Liver (tissue), 9 donors: ENCODE results near the gene SERBP1. TPM values are rescaled to one million over a fixed set of nuclear protein-coding genes. Genes with fewer than 3 reads are reported as not detected.

Experiments used
- DNase-seq: peaks from one replicate; pipeline ENCODE4 v3.0.0-alpha.2; 2017; ENCODE audit warnings: low spot score
- H3K27ac ChIP-seq, 2 donors: one replicate each; pipeline ENCODE4 v1.7.0; 2013; ENCODE audit warnings: inconsistent platforms in 2 of 2, low read length in 2 of 2, control low read depth in 1 of 2, low read depth in 1 of 2, mild to moderate bottlenecking in 1 of 2
- H3K27me3 ChIP-seq, 4 donors: one replicate each; pipeline versions ENCODE4 v1.6.1 to v1.7.0; 2013; ENCODE audit warnings: low read length in 3 of 4, inconsistent platforms in 1 of 4, mild to moderate bottlenecking in 1 of 4, moderate library complexity in 1 of 4; ENCODE audit not compliant: control insufficient read depth in 4 of 4, insufficient read depth in 4 of 4
- H3K36me3 ChIP-seq, 4 donors: one replicate each; pipeline versions ENCODE4 v1.6.1 to v1.7.0; 2013; ENCODE audit warnings: low read length in 3 of 4, mild to moderate bottlenecking in 3 of 4, low read depth in 1 of 4, moderate library complexity in 1 of 4; ENCODE audit not compliant: control insufficient read depth in 4 of 4, insufficient read depth in 3 of 4
- H3K4me1 ChIP-seq, 4 donors: one replicate each; pipeline versions ENCODE4 v1.6.1 to v1.7.0; 2013; ENCODE audit warnings: low read length in 3 of 4, mild to moderate bottlenecking in 3 of 4, moderate library complexity in 1 of 4; ENCODE audit not compliant: control insufficient read depth in 4 of 4, insufficient read depth in 4 of 4
- H3K4me3 ChIP-seq, 3 donors: one replicate each; pipeline versions ENCODE4 v1.6.1 to v1.7.0; 2013; ENCODE audit warnings: low read length in 3 of 3, control low read depth in 1 of 3, low read depth in 1 of 3, mild to moderate bottlenecking in 1 of 3
- H3K9ac ChIP-seq, 2 donors: one replicate each; pipeline ENCODE4 v1.7.0; 2013; ENCODE audit warnings: low read length in 2 of 2, mild to moderate bottlenecking in 2 of 2, moderate library complexity in 2 of 2, control low read depth in 1 of 2, low read depth in 1 of 2
- H3K9me3 ChIP-seq, 4 donors: one replicate each; pipeline versions ENCODE4 v1.6.1 to v1.7.0; 2013; ENCODE audit warnings: low read length in 3 of 4; ENCODE audit not compliant: control insufficient read depth in 4 of 4
- EGR1 ChIP-seq, 2 donors: IDR thresholded peaks; 2 replicates each; pipeline ENCODE4 v1.6.1; 2016 to 2018; ENCODE audit warnings: antibody characterized with exemption in 2 of 2, low read depth in 2 of 2
- FOXA1 ChIP-seq: IDR thresholded peaks from 2 replicates; pipeline ENCODE4 v1.6.1; 2016; ENCODE audit warnings: antibody characterized with exemption
- FOXA2 ChIP-seq: IDR thresholded peaks from 2 replicates; pipeline ENCODE4 v1.6.1; 2016; ENCODE audit warnings: antibody characterized with exemption
- GABPA ChIP-seq, 2 donors: IDR thresholded peaks in 1 of 2; conservative IDR thresholded peaks in 1 of 2; 2 replicates each; pipeline ENCODE4 v1.6.1; 2016; ENCODE audit warnings: antibody characterized with exemption in 2 of 2, mild to moderate bottlenecking in 1 of 2, moderate library complexity in 1 of 2
- HNF4G ChIP-seq: IDR thresholded peaks from 2 replicates; pipeline ENCODE4 v1.6.1; 2016; ENCODE audit warnings: antibody characterized with exemption
- RAD21 ChIP-seq, 2 donors: IDR thresholded peaks; 2 replicates each; pipeline ENCODE4 v1.6.1; 2016; ENCODE audit warnings: antibody characterized with exemption in 2 of 2, mild to moderate bottlenecking in 2 of 2
- RXRA ChIP-seq, 2 donors: IDR thresholded peaks; 2 replicates each; pipeline ENCODE4 v1.6.1; 2017 to 2018; ENCODE audit warnings: antibody characterized with exemption in 2 of 2, mild to moderate bottlenecking in 1 of 2
- SP1 ChIP-seq: IDR thresholded peaks from 2 replicates; pipeline ENCODE4 v1.6.1; 2018; ENCODE audit warnings: antibody characterized with exemption, mild to moderate bottlenecking
- TAF1 ChIP-seq: conservative IDR thresholded peaks from 2 replicates; pipeline ENCODE4 v1.6.1; 2016; ENCODE audit warnings: antibody characterized with exemption, mild to moderate bottlenecking
- YY1 ChIP-seq: IDR thresholded peaks from 2 replicates; pipeline ENCODE4 v1.6.1; 2016; ENCODE audit warnings: antibody characterized with exemption, mild to moderate bottlenecking
- WGBS: extraction: QIAGEN DNeasy Blood & Tissue Kit; methylation state at CpG from one replicate; pipeline ENCODE4 v1.1.7; 2013; 5-methylcytosine and 5-hydroxymethylcytosine counted together
- polyA plus RNA-seq, 2 donors: library from polyadenylated mRNA; stranded (reverse) in 1 of 2; unstranded in 1 of 2; fragments of 200-250 nt in 1 of 2; fragments of >200 nt in 1 of 2; fragmentation: Nextera tagmentation in 1 of 2; extraction: Ambion mirVana in 1 of 2; gene quantifications; one replicate each; pipeline versions ENCODE4 v1.2.1 to v1.2.3, GENCODE V29; 2013 to 2015
- total RNA-seq, 2 donors: library from RNA; depleted of rRNA; stranded (reverse); fragments of >200 nt; gene quantifications; one replicate each; pipeline ENCODE4 v1.2.3, GENCODE V29; 2014
- TF ChIP-seq, protein P1 (sequence below): IDR thresholded peaks from 2 replicates; pipeline ENCODE4 v1.6.1; 2016; ENCODE audit warnings: antibody characterized with exemption, mild to moderate bottlenecking
- TF ChIP-seq, protein P2 (sequence below): fragments of 150-350 bp; IDR thresholded peaks from 2 replicates; pipeline ENCODE4 v1.5.1; 2017; ENCODE audit warnings: improper control_type of control experiment, low read depth, low read length; ENCODE audit not compliant: missing input control
- TF ChIP-seq, protein P3 (sequence below): IDR thresholded peaks from 2 replicates; pipeline ENCODE4 v1.6.1; 2016; ENCODE audit warnings: antibody characterized with exemption
- TF ChIP-seq, protein P4 (sequence below): IDR thresholded peaks from 2 replicates; pipeline ENCODE4 v1.6.1; 2016; ENCODE audit warnings: antibody characterized with exemption
- donor health status: healthy.
- donor health status: healthy.
- donor health status: healthy.
- donor health status: healthy.
- donor health status: healthy.

Gene SERBP1
- total and polyA plus RNA-seq, 4 donors, result 66.6 to 140 (median 117) TPM

DNA sequence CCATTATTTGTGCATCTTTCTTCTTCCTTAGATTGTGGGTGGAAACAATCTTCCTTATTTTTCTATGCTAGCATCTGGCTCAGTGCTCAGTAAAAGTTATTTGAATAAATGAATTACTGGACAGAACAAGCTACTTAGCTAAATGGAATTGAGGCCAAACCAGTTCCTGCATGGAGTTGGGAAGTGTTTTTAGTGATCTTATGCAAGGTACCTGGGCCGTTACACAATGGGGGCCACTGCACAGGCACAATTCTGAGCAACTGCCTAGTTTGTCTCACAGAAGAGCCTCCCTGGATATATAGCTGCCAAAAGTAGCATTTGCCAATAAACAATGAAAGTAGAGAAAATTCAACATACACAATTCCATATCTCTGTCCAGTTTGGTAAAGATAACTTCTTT lies 27.0 kb upstream of the SERBP1 start:
- H3K4me3 ChIP-seq, result no peak overlapping the region
- no peaks in the 10 kb centered on the region for H3K4me1 ChIP-seq
- no peak overlapping the region for H3K9ac ChIP-seq
- WGBS, result 64% methylated on average over 1 of the region's 1 CpG
- H3K36me3 ChIP-seq, result no peaks in the 10 kb centered on the region
- H3K27ac ChIP-seq, result no peak overlapping the region
- H3K27me3 ChIP-seq, result no peaks in the 10 kb centered on the region
- no peak for DNase-seq
- TF ChIP-seq HNF4G (no peak), EGR1 (IDR thresholded peaks at IDR 0.05; ENCODE audit: low read depth in 2 of 2) (no peak), TAF1 (no peak), RAD21 (IDR thresholded peaks at IDR 0.05) (no peak), GABPA (IDR thresholded peaks at IDR 0.05 in 1 of 2, conservative IDR thresholded peaks at IDR 0.05 in 1 of 2) (no peak), FOXA1 (no peak), RXRA (IDR thresholded peaks at IDR 0.05) (no peak), FOXA2 (no peak)
- TF ChIP-seq, protein P1, sequence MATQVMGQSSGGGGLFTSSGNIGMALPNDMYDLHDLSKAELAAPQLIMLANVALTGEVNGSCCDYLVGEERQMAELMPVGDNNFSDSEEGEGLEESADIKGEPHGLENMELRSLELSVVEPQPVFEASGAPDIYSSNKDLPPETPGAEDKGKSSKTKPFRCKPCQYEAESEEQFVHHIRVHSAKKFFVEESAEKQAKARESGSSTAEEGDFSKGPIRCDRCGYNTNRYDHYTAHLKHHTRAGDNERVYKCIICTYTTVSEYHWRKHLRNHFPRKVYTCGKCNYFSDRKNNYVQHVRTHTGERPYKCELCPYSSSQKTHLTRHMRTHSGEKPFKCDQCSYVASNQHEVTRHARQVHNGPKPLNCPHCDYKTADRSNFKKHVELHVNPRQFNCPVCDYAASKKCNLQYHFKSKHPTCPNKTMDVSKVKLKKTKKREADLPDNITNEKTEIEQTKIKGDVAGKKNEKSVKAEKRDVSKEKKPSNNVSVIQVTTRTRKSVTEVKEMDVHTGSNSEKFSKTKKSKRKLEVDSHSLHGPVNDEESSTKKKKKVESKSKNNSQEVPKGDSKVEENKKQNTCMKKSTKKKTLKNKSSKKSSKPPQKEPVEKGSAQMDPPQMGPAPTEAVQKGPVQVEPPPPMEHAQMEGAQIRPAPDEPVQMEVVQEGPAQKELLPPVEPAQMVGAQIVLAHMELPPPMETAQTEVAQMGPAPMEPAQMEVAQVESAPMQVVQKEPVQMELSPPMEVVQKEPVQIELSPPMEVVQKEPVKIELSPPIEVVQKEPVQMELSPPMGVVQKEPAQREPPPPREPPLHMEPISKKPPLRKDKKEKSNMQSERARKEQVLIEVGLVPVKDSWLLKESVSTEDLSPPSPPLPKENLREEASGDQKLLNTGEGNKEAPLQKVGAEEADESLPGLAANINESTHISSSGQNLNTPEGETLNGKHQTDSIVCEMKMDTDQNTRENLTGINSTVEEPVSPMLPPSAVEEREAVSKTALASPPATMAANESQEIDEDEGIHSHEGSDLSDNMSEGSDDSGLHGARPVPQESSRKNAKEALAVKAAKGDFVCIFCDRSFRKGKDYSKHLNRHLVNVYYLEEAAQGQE, result no peak
- TF ChIP-seq, protein P2, sequence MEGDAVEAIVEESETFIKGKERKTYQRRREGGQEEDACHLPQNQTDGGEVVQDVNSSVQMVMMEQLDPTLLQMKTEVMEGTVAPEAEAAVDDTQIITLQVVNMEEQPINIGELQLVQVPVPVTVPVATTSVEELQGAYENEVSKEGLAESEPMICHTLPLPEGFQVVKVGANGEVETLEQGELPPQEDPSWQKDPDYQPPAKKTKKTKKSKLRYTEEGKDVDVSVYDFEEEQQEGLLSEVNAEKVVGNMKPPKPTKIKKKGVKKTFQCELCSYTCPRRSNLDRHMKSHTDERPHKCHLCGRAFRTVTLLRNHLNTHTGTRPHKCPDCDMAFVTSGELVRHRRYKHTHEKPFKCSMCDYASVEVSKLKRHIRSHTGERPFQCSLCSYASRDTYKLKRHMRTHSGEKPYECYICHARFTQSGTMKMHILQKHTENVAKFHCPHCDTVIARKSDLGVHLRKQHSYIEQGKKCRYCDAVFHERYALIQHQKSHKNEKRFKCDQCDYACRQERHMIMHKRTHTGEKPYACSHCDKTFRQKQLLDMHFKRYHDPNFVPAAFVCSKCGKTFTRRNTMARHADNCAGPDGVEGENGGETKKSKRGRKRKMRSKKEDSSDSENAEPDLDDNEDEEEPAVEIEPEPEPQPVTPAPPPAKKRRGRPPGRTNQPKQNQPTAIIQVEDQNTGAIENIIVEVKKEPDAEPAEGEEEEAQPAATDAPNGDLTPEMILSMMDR, result no peak
- TF ChIP-seq, protein P3, sequence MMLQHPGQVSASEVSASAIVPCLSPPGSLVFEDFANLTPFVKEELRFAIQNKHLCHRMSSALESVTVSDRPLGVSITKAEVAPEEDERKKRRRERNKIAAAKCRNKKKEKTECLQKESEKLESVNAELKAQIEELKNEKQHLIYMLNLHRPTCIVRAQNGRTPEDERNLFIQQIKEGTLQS, result no peak
- no peaks in the 10 kb centered on the region for H3K9me3 ChIP-seq

DNA sequence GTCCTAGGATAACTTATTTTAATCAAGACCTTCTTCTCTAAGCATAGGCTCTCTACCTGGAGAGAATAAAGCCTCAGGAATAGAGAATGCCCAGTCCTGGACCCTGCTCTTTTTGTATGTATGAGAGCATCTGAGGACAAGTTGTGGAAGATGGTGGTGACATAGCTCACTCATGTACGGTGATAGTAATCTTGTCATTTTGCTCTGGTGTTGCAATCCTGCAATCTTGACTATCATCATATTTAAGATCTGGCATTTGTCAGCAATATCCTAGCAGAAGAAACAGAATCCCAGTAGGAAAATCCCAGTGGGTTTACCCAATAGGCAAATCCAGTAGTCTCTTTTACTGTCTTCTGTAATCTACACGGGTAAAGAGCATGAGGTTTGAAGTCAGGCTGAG lies 21.6 kb upstream of the SERBP1 start:
- Histone ChIP-seq H3K4me3 (no peak overlapping the region), H3K36me3 (no peaks in the 10 kb centered on the region), H3K9ac (no peak overlapping the region), H3K4me1 (no peaks in the 10 kb centered on the region), H3K27ac (no peak overlapping the region), H3K9me3 (no peaks in the 10 kb centered on the region), H3K27me3 (no peaks in the 10 kb centered on the region)
- TF ChIP-seq RXRA (IDR thresholded peaks at IDR 0.05) (no peak), GABPA (IDR thresholded peaks at IDR 0.05 in 1 of 2, conservative IDR thresholded peaks at IDR 0.05 in 1 of 2) (no peak), RAD21 (IDR thresholded peaks at IDR 0.05) (no peak), SP1 (no peak), HNF4G (no peak), FOXA1 (no peak), EGR1 (IDR thresholded peaks at IDR 0.05; ENCODE audit: low read depth in 2 of 2) (no peak), YY1 (no peak), TAF1 (no peak)
- TF ChIP-seq, protein P3, result no peak
- TF ChIP-seq, protein P4, sequence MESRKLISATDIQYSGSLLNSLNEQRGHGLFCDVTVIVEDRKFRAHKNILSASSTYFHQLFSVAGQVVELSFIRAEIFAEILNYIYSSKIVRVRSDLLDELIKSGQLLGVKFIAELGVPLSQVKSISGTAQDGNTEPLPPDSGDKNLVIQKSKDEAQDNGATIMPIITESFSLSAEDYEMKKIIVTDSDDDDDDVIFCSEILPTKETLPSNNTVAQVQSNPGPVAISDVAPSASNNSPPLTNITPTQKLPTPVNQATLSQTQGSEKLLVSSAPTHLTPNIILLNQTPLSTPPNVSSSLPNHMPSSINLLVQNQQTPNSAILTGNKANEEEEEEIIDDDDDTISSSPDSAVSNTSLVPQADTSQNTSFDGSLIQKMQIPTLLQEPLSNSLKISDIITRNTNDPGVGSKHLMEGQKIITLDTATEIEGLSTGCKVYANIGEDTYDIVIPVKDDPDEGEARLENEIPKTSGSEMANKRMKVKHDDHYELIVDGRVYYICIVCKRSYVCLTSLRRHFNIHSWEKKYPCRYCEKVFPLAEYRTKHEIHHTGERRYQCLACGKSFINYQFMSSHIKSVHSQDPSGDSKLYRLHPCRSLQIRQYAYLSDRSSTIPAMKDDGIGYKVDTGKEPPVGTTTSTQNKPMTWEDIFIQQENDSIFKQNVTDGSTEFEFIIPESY, result no peak
- no peak for DNase-seq
- WGBS, result 91% methylated on average over 2 of the region's 2 CpGs
